Astrocyte of the spinal cord (primary cell): Measurements from ENCODE around the gene NCOR2.

ENCODE experiments used
- DNase-seq: peaks from one replicate; pipeline ENCODE4 v3.0.0; 2011; ENCODE audit warnings: low read depth, low spot score
- H3K4me3 ChIP-seq: 2 replicates; pipeline ENCODE4 v1.5.1; 2011; ENCODE audit warnings: low read depth, mild to moderate bottlenecking, low read length, moderate library complexity
- CTCF ChIP-seq: IDR thresholded peaks from 2 replicates; pipeline ENCODE4 v1.5.1; 2012; ENCODE audit warnings: low read depth, mild to moderate bottlenecking, low read length, inconsistent platforms
- in situ Hi-C: cut with HindIII; loops from 2 replicates; pipeline ENCODE4 v1.10.0; 2017; ENCODE audit warnings: low sequenced_read_pairs

NCOR2 gene

DNA sequence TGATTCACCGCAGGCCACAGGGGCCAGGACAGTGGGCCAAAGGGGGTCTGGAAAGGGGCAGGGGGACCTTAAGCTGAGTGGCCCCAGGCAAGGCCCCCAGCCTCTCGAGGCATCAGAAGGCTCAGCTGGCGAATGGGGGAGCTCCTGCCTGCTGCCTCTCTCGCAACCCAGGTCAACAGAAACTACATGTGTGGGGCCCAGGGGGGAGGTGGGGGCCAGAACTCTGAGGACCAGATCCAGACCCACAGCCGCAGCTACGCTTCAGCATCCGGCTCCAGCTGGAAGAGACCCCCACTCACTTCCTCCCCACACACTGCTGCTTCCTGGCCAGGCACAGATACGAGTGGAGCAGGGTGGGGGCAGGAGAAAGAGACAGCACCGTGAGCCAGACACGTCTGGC, 46.5 kb downstream of the NCOR2 start:
- in situ Hi-C loops: no loop called here
- no peak for DNase-seq
- TF ChIP-seq CTCF: no peak
- no peak overlapping the region for H3K4me3 ChIP-seq

GRCh38 chr12:124520265-124520701, 47.1 kb downstream of the NCOR2 start:
- peak; percentile 81 for DNase-seq
- in situ Hi-C loops: no loop called here
- no peak for TF ChIP-seq CTCF
- no peak overlapping the region for H3K4me3 ChIP-seq

GRCh38 chr12:124519746-124520145, 47.7 kb downstream of the NCOR2 start:
- no peak overlapping the region for H3K4me3 ChIP-seq
- no peak for DNase-seq
- TF ChIP-seq CTCF: no peak
- in situ Hi-C loops: no loop called here

- DNase-seq: peak; percentile 100
- in situ Hi-C loops: no loop called here
Observed at GRCh38 chr12:124518051-124518932, 49.1 kb downstream of the NCOR2 start.

More at GRCh38 chr12:124518051-124518932, 49.1 kb downstream of the NCOR2 start:
- H3K4me3 ChIP-seq: peak overlapping the region; percentile 65
- TF ChIP-seq CTCF: no peak
